ENCODE results near the gene CCNB1.

Gene CCNB1

GRCh38 chr5:69188811-69189161 is 21.8 kb downstream of the CCNB1 start:
- no peak for TF ChIP-seq TAF1 (IDR thresholded peaks at IDR 0.05; ENCODE audit: borderline replicate concordance, low read depth, low read length)
- no peak for TF ChIP-seq POLR2A (IDR thresholded peaks at IDR 0.05; ENCODE audit: low read depth, low read length)
- TF ChIP-seq POLR2AphosphoS5 (IDR thresholded peaks at IDR 0.05; ENCODE audit: low read depth, low read length): no peak
- FAIRE-seq: no peak

GRCh38 chr5:69189162-69190086 is 22.5 kb downstream of the CCNB1 start, which contains the start of gene CENPH:
CENPH (plus strand) TSS chr5:69189583; CDS start chr5:69189635, 52 bp downstream.
- DNase-seq (ENCODE audit: insufficient read length) (peak; percentile 74), FAIRE-seq (peak; percentile 93)
- TF ChIP-seq POLR2A (IDR thresholded peaks at IDR 0.05; ENCODE audit: low read depth, low read length): peak; percentile 77; the same call in 1 of the 2 replicates
- no peak; the same call in 1 of the 2 replicates for TF ChIP-seq TAF1 (IDR thresholded peaks at IDR 0.05; ENCODE audit: borderline replicate concordance, low read depth, low read length)
- TF ChIP-seq POLR2AphosphoS5 (IDR thresholded peaks at IDR 0.05; ENCODE audit: low read depth, low read length): peak; percentile 72; the same call in 1 of the 2 replicates

More at GRCh38 chr5:69188811-69189161, 21.8 kb downstream of the CCNB1 start:
- no peak for DNase-seq (ENCODE audit: insufficient read length)

- FAIRE-seq (no peak), DNase-seq (ENCODE audit: insufficient read length) (no peak)
- TF ChIP-seq POLR2A (IDR thresholded peaks at IDR 0.05; ENCODE audit: low read depth, low read length) (no peak), TAF1 (IDR thresholded peaks at IDR 0.05; ENCODE audit: borderline replicate concordance, low read depth, low read length) (no peak), POLR2AphosphoS5 (IDR thresholded peaks at IDR 0.05; ENCODE audit: low read depth, low read length) (no peak)
These were observed 35.5 kb downstream of the CCNB1 start for GRCh38 chr5:69202497-69202896.

- no peak for FAIRE-seq
- no peak for DNase-seq (ENCODE audit: insufficient read length)
- TF ChIP-seq POLR2A (IDR thresholded peaks at IDR 0.05; ENCODE audit: low read depth, low read length) (no peak), TAF1 (IDR thresholded peaks at IDR 0.05; ENCODE audit: borderline replicate concordance, low read depth, low read length) (no peak), POLR2AphosphoS5 (IDR thresholded peaks at IDR 0.05; ENCODE audit: low read depth, low read length) (no peak)
These were observed 39.7 kb downstream of the CCNB1 start for GRCh38 chr5:69206528-69207190.

GRCh38 chr5:69209602-69210001 is 42.7 kb downstream of the CCNB1 start:
- FAIRE-seq: no peak
- no peak for TF ChIP-seq POLR2A (IDR thresholded peaks at IDR 0.05; ENCODE audit: low read depth, low read length)
- no peak for TF ChIP-seq POLR2AphosphoS5 (IDR thresholded peaks at IDR 0.05; ENCODE audit: low read depth, low read length)
- no peak for TF ChIP-seq TAF1 (IDR thresholded peaks at IDR 0.05; ENCODE audit: borderline replicate concordance, low read depth, low read length)
- DNase-seq (ENCODE audit: insufficient read length): no peak

- TF ChIP-seq POLR2A (IDR thresholded peaks at IDR 0.05; ENCODE audit: low read depth, low read length) (no peak), TAF1 (IDR thresholded peaks at IDR 0.05; ENCODE audit: borderline replicate concordance, low read depth, low read length) (no peak), POLR2AphosphoS5 (IDR thresholded peaks at IDR 0.05; ENCODE audit: low read depth, low read length) (no peak)
- FAIRE-seq (no peak), DNase-seq (ENCODE audit: insufficient read length) (no peak)
These were observed 44.2 kb downstream of the CCNB1 start for GRCh38 chr5:69211200-69211599.

GRCh38 chr5:69212022-69212421 is 45.1 kb downstream of the CCNB1 start:
- no peak for FAIRE-seq
- TF ChIP-seq POLR2AphosphoS5 (IDR thresholded peaks at IDR 0.05; ENCODE audit: low read depth, low read length): no peak
- no peak for TF ChIP-seq POLR2A (IDR thresholded peaks at IDR 0.05; ENCODE audit: low read depth, low read length)
- no peak for TF ChIP-seq TAF1 (IDR thresholded peaks at IDR 0.05; ENCODE audit: borderline replicate concordance, low read depth, low read length)
- DNase-seq (ENCODE audit: insufficient read length): no peak

- no peak for FAIRE-seq
- no peak for DNase-seq (ENCODE audit: insufficient read length)
- TF ChIP-seq POLR2AphosphoS5 (IDR thresholded peaks at IDR 0.05; ENCODE audit: low read depth, low read length) (no peak), POLR2A (IDR thresholded peaks at IDR 0.05; ENCODE audit: low read depth, low read length) (no peak), TAF1 (IDR thresholded peaks at IDR 0.05; ENCODE audit: borderline replicate concordance, low read depth, low read length) (no peak)
These were observed 46.7 kb downstream of the CCNB1 start for GRCh38 chr5:69213513-69214215.

- peak; percentile 5 for FAIRE-seq
- no peak for TF ChIP-seq POLR2A (IDR thresholded peaks at IDR 0.05; ENCODE audit: low read depth, low read length)
- no peak for TF ChIP-seq POLR2AphosphoS5 (IDR thresholded peaks at IDR 0.05; ENCODE audit: low read depth, low read length)
- no peak for TF ChIP-seq TAF1 (IDR thresholded peaks at IDR 0.05; ENCODE audit: borderline replicate concordance, low read depth, low read length)
These were observed 50.2 kb downstream of the CCNB1 start for GRCh38 chr5:69217151-69217511.

GRCh38 chr5:69217548-69218526 is 50.9 kb downstream of the CCNB1 start:
- FAIRE-seq (peak; percentile 98), DNase-seq (ENCODE audit: insufficient read length) (peak; percentile 86)
- TF ChIP-seq POLR2AphosphoS5 (IDR thresholded peaks at IDR 0.05; ENCODE audit: low read depth, low read length) (peak; percentile 76), POLR2A (IDR thresholded peaks at IDR 0.05; ENCODE audit: low read depth, low read length) (peak; percentile 87; the same call in 1 of the 2 replicates), TAF1 (IDR thresholded peaks at IDR 0.05; ENCODE audit: borderline replicate concordance, low read depth, low read length) (peak; percentile 14; the same call in 1 of the 2 replicates)

More at GRCh38 chr5:69217151-69217511, 50.2 kb downstream of the CCNB1 start:
- DNase-seq (ENCODE audit: insufficient read length): no peak

All from GM12892 (cell line).